GM23338 (cell line): ENCODE data around the gene PLXNA2.

ENCODE experiments used
- CREB1 ChIP-seq: fragments of 250-450 bp; sonication (Bioruptor Pico); IDR thresholded peaks from 2 replicates; pipeline ENCODE4 v1.5.0; 2020; ENCODE audit warnings: low read depth, mild to moderate bottlenecking, moderate library complexity
- CTCF ChIP-seq, 2 experiments: fragments of 200-600 bp in 1 of 2; sonication (generic) in 1 of 2; conservative IDR thresholded peaks; 2 replicates each; pipeline versions ENCODE4 v1.5.1 to v1.6.1; 2016 to 2017; ENCODE audit warnings: antibody characterized with exemption in 2 of 2, low read depth in 2 of 2, mild to moderate bottlenecking in 2 of 2, moderate library complexity in 1 of 2
- EZH2 ChIP-seq: fragments of 200-600 bp; sonication (generic); IDR thresholded peaks from one replicate; pipeline ENCODE4 v1.8.0; 2017; ENCODE audit warnings: antibody characterized with exemption, mild to moderate bottlenecking, low read depth; ENCODE audit not compliant: unreplicated experiment
- EZH2phosphoT487 ChIP-seq: fragments of 200-600 bp; sonication (generic); IDR thresholded peaks from one replicate; pipeline ENCODE4 v1.8.1; 2018; ENCODE audit warnings: antibody characterized with exemption; ENCODE audit not compliant: unreplicated experiment
- JUNB ChIP-seq: IDR thresholded peaks from one replicate; pipeline ENCODE4 v1.6.1; 2016; ENCODE audit warnings: antibody characterized with exemption; ENCODE audit not compliant: unreplicated experiment
- POLR2AphosphoS5 ChIP-seq: IDR thresholded peaks from 2 replicates; pipeline ENCODE4 v1.6.1; 2016; ENCODE audit warnings: antibody characterized with exemption, low read depth
- ZNF462 ChIP-seq: fragments of 250-450 bp; sonication (Bioruptor Pico); IDR thresholded peaks from 2 replicates; pipeline ENCODE4 v1.5.0; 2020; ENCODE audit warnings: mild to moderate bottlenecking, moderate library complexity
- TF ChIP-seq, protein P1 (sequence below): IDR thresholded peaks from one replicate; pipeline ENCODE4 v1.6.1; 2018; ENCODE audit warnings: antibody characterized with exemption; ENCODE audit not compliant: unreplicated experiment

DNA sequence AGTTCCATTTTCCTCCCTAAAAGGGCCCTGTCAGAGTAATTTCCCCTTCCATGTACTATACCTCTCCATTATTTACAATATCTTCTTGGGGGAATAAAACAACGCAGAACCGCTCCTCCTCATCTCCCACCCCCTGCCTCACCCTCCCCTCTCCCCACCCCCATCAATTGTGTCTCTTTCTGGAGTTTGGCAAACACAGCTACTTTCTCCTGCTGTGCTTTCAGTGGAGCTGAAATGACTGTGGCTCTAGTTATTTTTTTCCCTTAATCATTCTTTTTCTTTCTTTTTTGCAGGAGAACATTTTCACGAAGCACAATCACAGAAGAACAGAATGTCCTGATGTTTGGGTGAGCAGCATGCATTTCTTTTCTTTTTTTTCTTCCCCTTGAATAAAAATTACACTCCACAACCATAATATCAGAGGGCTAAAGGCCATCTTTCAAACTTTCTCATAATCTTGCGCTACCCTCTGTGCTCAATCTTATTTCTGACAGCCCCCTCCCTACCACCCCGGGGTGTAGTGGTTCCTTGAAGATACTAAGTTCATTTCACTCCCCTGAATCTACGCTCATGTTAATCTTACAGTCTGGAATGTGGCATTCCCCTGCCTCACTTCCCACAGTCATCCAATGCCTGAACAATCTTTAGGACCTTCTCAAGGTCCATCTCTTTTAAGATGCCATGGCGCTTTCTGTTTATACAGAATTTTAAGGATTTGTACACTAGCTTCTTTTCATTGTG, 8.8 kb upstream of the PLXNA2 start:
- no peak for TF ChIP-seq CTCF (conservative IDR thresholded peaks at IDR 0.05; ENCODE audit: low read depth in 2 of 2)
- TF ChIP-seq EZH2phosphoT487 = no peak
- TF ChIP-seq EZH2 = no peak
- no peak for TF ChIP-seq ZNF462
- TF ChIP-seq JUNB = no peak
- no peak for TF ChIP-seq POLR2AphosphoS5
- TF ChIP-seq, protein P1, sequence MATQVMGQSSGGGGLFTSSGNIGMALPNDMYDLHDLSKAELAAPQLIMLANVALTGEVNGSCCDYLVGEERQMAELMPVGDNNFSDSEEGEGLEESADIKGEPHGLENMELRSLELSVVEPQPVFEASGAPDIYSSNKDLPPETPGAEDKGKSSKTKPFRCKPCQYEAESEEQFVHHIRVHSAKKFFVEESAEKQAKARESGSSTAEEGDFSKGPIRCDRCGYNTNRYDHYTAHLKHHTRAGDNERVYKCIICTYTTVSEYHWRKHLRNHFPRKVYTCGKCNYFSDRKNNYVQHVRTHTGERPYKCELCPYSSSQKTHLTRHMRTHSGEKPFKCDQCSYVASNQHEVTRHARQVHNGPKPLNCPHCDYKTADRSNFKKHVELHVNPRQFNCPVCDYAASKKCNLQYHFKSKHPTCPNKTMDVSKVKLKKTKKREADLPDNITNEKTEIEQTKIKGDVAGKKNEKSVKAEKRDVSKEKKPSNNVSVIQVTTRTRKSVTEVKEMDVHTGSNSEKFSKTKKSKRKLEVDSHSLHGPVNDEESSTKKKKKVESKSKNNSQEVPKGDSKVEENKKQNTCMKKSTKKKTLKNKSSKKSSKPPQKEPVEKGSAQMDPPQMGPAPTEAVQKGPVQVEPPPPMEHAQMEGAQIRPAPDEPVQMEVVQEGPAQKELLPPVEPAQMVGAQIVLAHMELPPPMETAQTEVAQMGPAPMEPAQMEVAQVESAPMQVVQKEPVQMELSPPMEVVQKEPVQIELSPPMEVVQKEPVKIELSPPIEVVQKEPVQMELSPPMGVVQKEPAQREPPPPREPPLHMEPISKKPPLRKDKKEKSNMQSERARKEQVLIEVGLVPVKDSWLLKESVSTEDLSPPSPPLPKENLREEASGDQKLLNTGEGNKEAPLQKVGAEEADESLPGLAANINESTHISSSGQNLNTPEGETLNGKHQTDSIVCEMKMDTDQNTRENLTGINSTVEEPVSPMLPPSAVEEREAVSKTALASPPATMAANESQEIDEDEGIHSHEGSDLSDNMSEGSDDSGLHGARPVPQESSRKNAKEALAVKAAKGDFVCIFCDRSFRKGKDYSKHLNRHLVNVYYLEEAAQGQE = no peak
- no peak for TF ChIP-seq CREB1
